HEK293T (cell line): Measurements from ENCODE around the gene IL1RAPL1.

Experiments
- BHLHE40 ChIP-seq: fragments of 450-650 bp; IDR thresholded peaks from 2 replicates; pipeline ENCODE4 v1.6.1; 2016; ENCODE audit warnings: mild to moderate bottlenecking, moderate library complexity, borderline replicate concordance
- ELF4 ChIP-seq: fragments of 450-650 bp; IDR thresholded peaks from 2 replicates; pipeline ENCODE4 v1.6.1; 2017; ENCODE audit warnings: antibody characterized with exemption
- FOXA1 ChIP-seq: fragments of 450-650 bp; IDR thresholded peaks from 2 replicates; pipeline ENCODE4 v1.6.1; 2016; ENCODE audit warnings: mild to moderate bottlenecking
- FOXK2 ChIP-seq: fragments of 450-650 bp; IDR thresholded peaks from 2 replicates; pipeline ENCODE4 v1.6.1; 2016; ENCODE audit warnings: mild to moderate bottlenecking
- FOXM1 ChIP-seq: fragments of 450-650 bp; IDR thresholded peaks from 2 replicates; pipeline ENCODE4 v1.6.1; 2017; ENCODE audit warnings: mild to moderate bottlenecking, borderline replicate concordance
- LEF1 ChIP-seq: fragments of 450-650 bp; IDR thresholded peaks from 2 replicates; pipeline ENCODE4 v1.6.1; 2017; ENCODE audit warnings: mild to moderate bottlenecking, borderline replicate concordance
- NFRKB ChIP-seq: fragments of 450-650 bp; IDR thresholded peaks from 2 replicates; pipeline ENCODE4 v1.6.1; 2016; ENCODE audit warnings: mild to moderate bottlenecking, moderate library complexity
- SP1 ChIP-seq: fragments of 450-650 bp; IDR thresholded peaks from 2 replicates; pipeline ENCODE4 v1.6.1; 2017
- SUZ12 ChIP-seq: fragments of 450-650 bp; IDR thresholded peaks from 2 replicates; pipeline ENCODE4 v1.6.1; 2016; ENCODE audit warnings: mild to moderate bottlenecking
- TARDBP ChIP-seq: fragments of 450-650 bp; IDR thresholded peaks from 2 replicates; pipeline ENCODE4 v1.6.1; 2016
- ZNF384 ChIP-seq: fragments of 450-650 bp; IDR thresholded peaks from 2 replicates; pipeline ENCODE4 v1.6.1; 2016
- TF ChIP-seq, protein P1 (sequence below): fragments of 450-650 bp; IDR thresholded peaks from 2 replicates; pipeline ENCODE4 v1.6.1; 2016

- no peak for TF ChIP-seq ZNF384
- TF ChIP-seq FOXM1, result no peak
- TF ChIP-seq BHLHE40, result no peak
- TF ChIP-seq NFRKB, result no peak
- TF ChIP-seq SUZ12, result no peak
- TF ChIP-seq FOXK2, result no peak
- TF ChIP-seq SP1, result no peak
- no peak for TF ChIP-seq TARDBP
- TF ChIP-seq, protein P1, sequence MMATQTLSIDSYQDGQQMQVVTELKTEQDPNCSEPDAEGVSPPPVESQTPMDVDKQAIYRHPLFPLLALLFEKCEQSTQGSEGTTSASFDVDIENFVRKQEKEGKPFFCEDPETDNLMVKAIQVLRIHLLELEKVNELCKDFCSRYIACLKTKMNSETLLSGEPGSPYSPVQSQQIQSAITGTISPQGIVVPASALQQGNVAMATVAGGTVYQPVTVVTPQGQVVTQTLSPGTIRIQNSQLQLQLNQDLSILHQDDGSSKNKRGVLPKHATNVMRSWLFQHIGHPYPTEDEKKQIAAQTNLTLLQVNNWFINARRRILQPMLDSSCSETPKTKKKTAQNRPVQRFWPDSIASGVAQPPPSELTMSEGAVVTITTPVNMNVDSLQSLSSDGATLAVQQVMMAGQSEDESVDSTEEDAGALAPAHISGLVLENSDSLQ, result no peak
- no peak for TF ChIP-seq LEF1
- no peak for TF ChIP-seq FOXA1
- TF ChIP-seq ELF4, result no peak
Measured at GRCh38 chrX:28835991-28836390, 248.7 kb downstream of the IL1RAPL1 start.
